MM.1S (cell line): Measurements from ENCODE around the gene ESRRB.

Experiments
- EZH2phosphoT487 ChIP-seq: fragments of 300-600 bp; sonication (generic); IDR thresholded peaks from 2 replicates; pipeline ENCODE4 v1.6.1; 2018; ENCODE audit warnings: antibody characterized with exemption, low read length
- TF ChIP-seq, protein P1 (sequence below): fragments of 300-600 bp; sonication (generic); IDR thresholded peaks from 2 replicates; pipeline ENCODE4 v1.5.1; 2016; ENCODE audit warnings: antibody characterized with exemption, low read length, mixed read lengths

DNA sequence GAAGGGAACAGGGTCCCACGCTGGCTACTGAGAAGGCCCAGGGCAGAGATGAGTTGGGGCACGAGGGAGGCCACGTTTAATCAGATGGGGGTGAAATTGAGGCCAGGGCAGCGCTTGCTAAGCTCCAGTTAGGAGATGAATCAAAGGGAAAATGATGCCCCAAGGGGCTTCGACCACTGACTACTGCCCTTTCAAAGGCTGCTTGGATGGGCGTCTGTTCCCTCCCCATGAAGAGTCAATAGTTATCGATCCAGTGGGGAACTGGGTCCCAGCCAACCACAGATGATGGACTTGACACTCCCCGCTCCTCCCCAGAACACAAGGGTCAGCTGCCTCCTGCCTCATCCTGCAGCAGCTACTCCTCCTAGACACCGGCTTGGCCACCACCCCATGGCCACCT is 55.6 kb downstream of the ESRRB start:
- TF ChIP-seq EZH2phosphoT487 = no peak
- TF ChIP-seq, protein P1, sequence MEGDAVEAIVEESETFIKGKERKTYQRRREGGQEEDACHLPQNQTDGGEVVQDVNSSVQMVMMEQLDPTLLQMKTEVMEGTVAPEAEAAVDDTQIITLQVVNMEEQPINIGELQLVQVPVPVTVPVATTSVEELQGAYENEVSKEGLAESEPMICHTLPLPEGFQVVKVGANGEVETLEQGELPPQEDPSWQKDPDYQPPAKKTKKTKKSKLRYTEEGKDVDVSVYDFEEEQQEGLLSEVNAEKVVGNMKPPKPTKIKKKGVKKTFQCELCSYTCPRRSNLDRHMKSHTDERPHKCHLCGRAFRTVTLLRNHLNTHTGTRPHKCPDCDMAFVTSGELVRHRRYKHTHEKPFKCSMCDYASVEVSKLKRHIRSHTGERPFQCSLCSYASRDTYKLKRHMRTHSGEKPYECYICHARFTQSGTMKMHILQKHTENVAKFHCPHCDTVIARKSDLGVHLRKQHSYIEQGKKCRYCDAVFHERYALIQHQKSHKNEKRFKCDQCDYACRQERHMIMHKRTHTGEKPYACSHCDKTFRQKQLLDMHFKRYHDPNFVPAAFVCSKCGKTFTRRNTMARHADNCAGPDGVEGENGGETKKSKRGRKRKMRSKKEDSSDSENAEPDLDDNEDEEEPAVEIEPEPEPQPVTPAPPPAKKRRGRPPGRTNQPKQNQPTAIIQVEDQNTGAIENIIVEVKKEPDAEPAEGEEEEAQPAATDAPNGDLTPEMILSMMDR = no peak
